Activated CD4-positive, alpha-beta T cell treated with anti-CD3 and anti-CD28 coated beads for 36 hours (primary cell): ENCODE data around the gene CDKL1. TPM values are rescaled to one million over a fixed set of nuclear protein-coding genes. Genes with fewer than 3 reads are reported as not detected.

Source experiments
- ATAC-seq: fragments of 200-7000 bp; cut with Tn5 transposase; one replicate; pipeline ENCODE4 v1.10.0; 2021; ENCODE audit warnings: mild to moderate bottlenecking, moderate library complexity
- CTCF ChIA-PET: fragments of 350-600 bp; sonication (Branson Sonifier 250); formaldehyde crosslinking; loops from one replicate; lab custom pipeline; 2021; ENCODE audit warnings: antibody characterized with exemption; lab: Charles Lee
- POLR2A ChIA-PET: fragments of 350-600 bp; sonication (Branson Sonifier 250); formaldehyde crosslinking; loops from one replicate; lab custom pipeline; 2021; ENCODE audit warnings: antibody characterized with exemption, inconsistent platforms; lab: Charles Lee
- DNase-seq: peaks from one replicate; pipeline ENCODE4 v3.0.0-alpha.2; 2020
- H3K27ac Mint-ChIP-seq: one replicate; pipeline ENCODE4 v1.8.0; 2021; ENCODE audit warnings: mixed read lengths
- H3K27me3 Mint-ChIP-seq: one replicate; pipeline ENCODE4 v1.8.0; 2021; ENCODE audit warnings: mixed read lengths
- H3K36me3 Mint-ChIP-seq: one replicate; pipeline ENCODE4 v1.8.0; 2021; ENCODE audit warnings: low read depth, mixed read lengths
- H3K4me1 Mint-ChIP-seq: one replicate; pipeline ENCODE4 v1.8.0; 2021; ENCODE audit warnings: mixed read lengths
- H3K4me3 Mint-ChIP-seq: one replicate; pipeline ENCODE4 v1.8.0; 2021; ENCODE audit warnings: mild to moderate bottlenecking, moderate library complexity, mixed read lengths
- H3K9me3 Mint-ChIP-seq: one replicate; pipeline ENCODE4 v1.8.0; 2021; ENCODE audit warnings: low read depth, mixed read lengths
- intact Hi-C, 2 experiments: fragments of 100-400 bp; cut with DNase I in 1 of 2; cut with micrococcal nuclease in 1 of 2; formaldehyde crosslinking; loops; one replicate each; pipeline versions ENCODE4 v1.14.2 to v1.15.1; 2022 to 2024; cut with DNase I, micrococcal nuclease
- total RNA-seq, 2 experiments: library from RNA; stranded (reverse); gene quantifications; one replicate each; pipeline ENCODE4 v1.2.3, GENCODE V29; 2021

Gene CDKL1
- total RNA-seq, 2 experiments from 2014 or later = 2.9 to 4.4 TPM

GRCh38 chr14:50311337-50311971 is 85.2 kb downstream of the CDKL1 start:
- Mint-ChIP-seq H3K27ac (peak overlapping the region; percentile 66), H3K4me3 (peak overlapping the region; percentile 85), H3K9me3 (peaks cover 6% of the 10 kb centered on the region), H3K27me3 (no peaks in the 10 kb centered on the region), H3K4me1 (peaks cover 36% of the 10 kb centered on the region), H3K36me3 (peaks cover 22% of the 10 kb centered on the region)
- ChIA-PET POLR2A (interaction anchor here (0.6 to 1.6 kb wide), 8 partner anchors 9 to 544 kb away, joined by 3 to 10 read pairs (median 4); partner anchors contain the start of gene KLHDC2), CTCF (interaction anchor here (0.6 to 3.3 kb wide), 8 partner anchors 9 to 449 kb away, joined by 3 to 23 read pairs (median 4); partner anchors contain the start of gene MAP4K5)
- ATAC-seq = no peak
- DNase-seq = no peak
- intact Hi-C loops = loop anchor here in 1 of 2 experiments (5.0 kb wide), 1 partner anchor 1536 kb away; no protein-coding TSS in a partner anchor

- CTCF ChIA-PET = interaction anchor here (0.6 to 3.3 kb wide), 6 partner anchors 10 to 474 kb away, joined by 3 to 23 read pairs (median 4); no protein-coding TSS in a partner anchor
- no peak overlapping the region for H3K27ac Mint-ChIP-seq
Observed at GRCh38 chr14:50310445-50310844, 86.2 kb downstream of the CDKL1 start.

DNA sequence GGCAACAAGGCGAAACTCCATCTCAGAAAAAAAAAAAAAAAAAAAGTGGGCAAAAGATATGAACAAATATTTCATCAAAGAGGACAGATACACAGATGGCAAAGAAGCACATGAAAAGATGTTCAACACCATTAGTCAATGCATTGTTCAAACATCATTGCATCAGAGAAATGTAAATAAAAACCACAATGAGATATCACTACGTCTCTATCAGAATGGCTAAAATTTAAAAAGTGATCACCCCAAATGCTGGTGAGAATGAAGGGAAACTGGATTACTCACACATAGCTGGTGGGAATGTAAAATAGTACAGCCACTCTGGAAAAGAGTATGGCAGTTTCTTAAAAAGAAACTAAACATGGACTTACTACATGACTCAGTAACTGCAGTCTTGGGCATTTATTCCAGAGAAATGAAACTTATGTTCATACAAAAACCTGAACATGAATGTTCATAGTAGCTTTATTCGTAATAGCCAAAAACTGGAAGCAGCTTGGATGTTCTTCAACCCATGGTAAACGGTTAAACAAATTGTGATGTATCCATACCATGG is 88.2 kb downstream of the CDKL1 start:
- no peak for ATAC-seq
- Mint-ChIP-seq H3K9me3 (peaks cover under 1% of the 10 kb centered on the region), H3K4me1 (peaks cover 25% of the 10 kb centered on the region), H3K27me3 (no peaks in the 10 kb centered on the region), H3K36me3 (peaks cover 11% of the 10 kb centered on the region), H3K27ac (no peak overlapping the region), H3K4me3 (no peak overlapping the region)
- DNase-seq = no peak
- ChIA-PET POLR2A (interaction anchor here (0.5 to 0.8 kb wide), 2 partner anchors 11 to 225 kb away, joined by 3 read pairs; no protein-coding TSS in a partner anchor), CTCF (interaction anchor here (1.0 to 1.6 kb wide), 3 partner anchors 12 to 14 kb away, joined by 3 to 5 read pairs (median 4); no protein-coding TSS in a partner anchor)
- intact Hi-C loops = no loop called here

More at GRCh38 chr14:50310445-50310844, 86.2 kb downstream of the CDKL1 start:
- peaks cover 21% of the 10 kb centered on the region for H3K36me3 Mint-ChIP-seq
- intact Hi-C loops = loop anchor here in 1 of 2 experiments (5.0 kb wide), 1 partner anchor 1537 kb away; no protein-coding TSS in a partner anchor
- ATAC-seq (no peak), DNase-seq (no peak)
- no peaks in the 10 kb centered on the region for H3K27me3 Mint-ChIP-seq
- POLR2A ChIA-PET = no interaction called here
- peaks cover 31% of the 10 kb centered on the region for H3K4me1 Mint-ChIP-seq
- peaks cover 6% of the 10 kb centered on the region for H3K9me3 Mint-ChIP-seq
- H3K4me3 Mint-ChIP-seq = peak overlapping the region; percentile 85

DNA sequence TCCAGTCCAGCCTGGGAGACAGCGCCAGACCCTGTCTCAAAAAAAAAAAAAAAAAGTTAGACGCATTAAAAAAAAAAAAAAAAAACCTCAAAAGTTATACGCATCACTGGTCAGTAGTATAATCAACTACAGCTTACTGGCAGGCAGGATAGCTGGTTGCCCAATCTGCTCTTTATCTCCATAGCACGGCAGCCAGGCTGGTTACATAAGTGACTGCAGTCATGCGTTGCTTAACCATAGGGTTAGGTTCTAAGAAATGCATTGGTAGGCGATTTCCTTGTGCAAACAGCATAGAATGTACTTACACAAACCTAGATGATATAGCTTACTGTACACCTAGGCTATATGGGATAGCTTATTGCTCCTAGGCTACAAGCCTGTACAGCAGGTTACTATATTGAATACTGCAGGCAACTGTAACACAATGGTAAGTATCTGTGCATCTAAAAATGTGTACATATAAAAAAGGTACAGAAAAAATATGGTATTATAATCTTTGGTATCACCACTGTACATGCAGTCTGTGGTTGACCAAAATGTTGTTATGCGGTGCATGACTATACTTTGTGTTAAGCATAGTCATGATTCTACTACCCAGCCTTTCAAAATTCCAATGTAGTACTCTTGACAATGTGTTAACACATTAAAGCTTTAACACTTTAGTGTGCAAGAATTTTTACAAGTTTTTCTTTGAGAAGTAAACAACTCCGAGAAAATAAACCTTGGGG is 92.8 kb downstream of the CDKL1 start:
- no peak overlapping the region for H3K4me3 Mint-ChIP-seq
- H3K36me3 Mint-ChIP-seq = peaks cover 29% of the 10 kb centered on the region
- POLR2A ChIA-PET = no interaction called here
- H3K27me3 Mint-ChIP-seq = no peaks in the 10 kb centered on the region
- CTCF ChIA-PET = interaction anchor here (0.6 to 0.8 kb wide), 2 partner anchors 14 to 15 kb away, joined by 3 read pairs; no protein-coding TSS in a partner anchor
- DNase-seq = no peak
- no peaks in the 10 kb centered on the region for H3K9me3 Mint-ChIP-seq
- no peak overlapping the region for H3K27ac Mint-ChIP-seq
- intact Hi-C loops = no loop called here
- peaks cover 8% of the 10 kb centered on the region for H3K4me1 Mint-ChIP-seq
- ATAC-seq = no peak

- intact Hi-C loops = no loop called here
- ATAC-seq = no peak
- peaks cover 3% of the 10 kb centered on the region for H3K4me1 Mint-ChIP-seq
- H3K4me3 Mint-ChIP-seq = no peak overlapping the region
- ChIA-PET CTCF (interaction anchor here (1.1 kb wide), 1 partner anchor 12 kb away, joined by 3 read pairs; no protein-coding TSS in a partner anchor), POLR2A (interaction anchor here (0.5 kb wide), 1 partner anchor 10 kb away, joined by 4 read pairs; no protein-coding TSS in a partner anchor)
- H3K27me3 Mint-ChIP-seq = no peaks in the 10 kb centered on the region
- H3K27ac Mint-ChIP-seq = no peak overlapping the region
- H3K9me3 Mint-ChIP-seq = no peaks in the 10 kb centered on the region
- DNase-seq = no peak
- H3K36me3 Mint-ChIP-seq = peaks cover 35% of the 10 kb centered on the region
Observed at GRCh38 chr14:50301914-50302313, 94.8 kb downstream of the CDKL1 start.

GRCh38 chr14:50299585-50299984 is 97.1 kb downstream of the CDKL1 start:
- H3K4me1 Mint-ChIP-seq = peaks cover 3% of the 10 kb centered on the region
- no peaks in the 10 kb centered on the region for H3K27me3 Mint-ChIP-seq
- peaks cover 33% of the 10 kb centered on the region for H3K36me3 Mint-ChIP-seq
- no peaks in the 10 kb centered on the region for H3K9me3 Mint-ChIP-seq
- CTCF ChIA-PET = no interaction called here
- intact Hi-C loops = no loop called here
- no peak overlapping the region for H3K4me3 Mint-ChIP-seq
- no peak for DNase-seq
- no peak for ATAC-seq
- no peak overlapping the region for H3K27ac Mint-ChIP-seq
- POLR2A ChIA-PET = no interaction called here

DNA sequence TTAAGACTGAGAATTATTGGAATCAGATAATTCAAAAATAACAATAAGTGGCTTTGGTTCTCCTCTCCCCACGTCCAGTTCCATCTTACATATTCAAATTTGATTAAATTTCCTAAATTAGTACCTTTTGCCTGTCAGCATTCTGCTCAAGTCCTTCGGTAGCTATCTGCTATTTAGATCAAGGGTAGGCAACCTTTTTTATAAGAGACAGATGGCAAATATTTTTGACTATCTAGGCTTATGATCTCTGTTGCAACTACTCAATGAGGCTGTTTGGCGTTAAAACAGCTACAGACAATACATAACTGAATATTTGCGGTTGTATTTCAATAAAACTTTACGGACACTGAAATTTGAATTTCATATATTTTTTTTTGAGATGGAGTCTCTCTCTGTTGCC is 106.4 kb downstream of the CDKL1 start:
- no peaks in the 10 kb centered on the region for H3K4me1 Mint-ChIP-seq
- H3K27ac Mint-ChIP-seq = no peak overlapping the region
- DNase-seq = no peak
- no peaks in the 10 kb centered on the region for H3K27me3 Mint-ChIP-seq
- no peaks in the 10 kb centered on the region for H3K9me3 Mint-ChIP-seq
- ChIA-PET CTCF (interaction anchor here (0.5 to 1.1 kb wide), 2 partner anchors 11 to 87 kb away, joined by 3 read pairs; no protein-coding TSS in a partner anchor), POLR2A (no interaction called here)
- H3K36me3 Mint-ChIP-seq = peaks cover 12% of the 10 kb centered on the region
- intact Hi-C loops = no loop called here
- H3K4me3 Mint-ChIP-seq = no peak overlapping the region
- ATAC-seq = no peak

- ATAC-seq (no peak), DNase-seq (no peak)
- intact Hi-C loops = no loop called here
- no peak overlapping the region for H3K4me3 Mint-ChIP-seq
- ChIA-PET CTCF (no interaction called here), POLR2A (no interaction called here)
- no peak overlapping the region for H3K27ac Mint-ChIP-seq
- no peaks in the 10 kb centered on the region for H3K9me3 Mint-ChIP-seq
- no peaks in the 10 kb centered on the region for H3K27me3 Mint-ChIP-seq
- no peaks in the 10 kb centered on the region for H3K4me1 Mint-ChIP-seq
- H3K36me3 Mint-ChIP-seq = peaks cover 6% of the 10 kb centered on the region
Observed at GRCh38 chr14:50288146-50288545, 108.5 kb downstream of the CDKL1 start.

GRCh38 chr14:50285861-50286260 is 110.8 kb downstream of the CDKL1 start:
- CTCF ChIA-PET = no interaction called here
- Mint-ChIP-seq H3K4me1 (no peaks in the 10 kb centered on the region), H3K4me3 (no peak overlapping the region), H3K27ac (no peak overlapping the region), H3K36me3 (peaks cover 7% of the 10 kb centered on the region), H3K9me3 (no peaks in the 10 kb centered on the region), H3K27me3 (no peaks in the 10 kb centered on the region)
- intact Hi-C loops = no loop called here
- no peak for DNase-seq
- no peak for ATAC-seq
- POLR2A ChIA-PET = no interaction called here
